NCI-H146 treated with DMSO at 0.1 percent for 48 hours (cell line): ENCODE results near the gene CHIT1.

Experiments used
- DNase-seq: peaks from one replicate; lab custom pipeline; 2025; ENCODE audit not compliant: unreplicated experiment; lab: John Stamatoyannopoulos, UW

CHIT1 gene

DNA sequence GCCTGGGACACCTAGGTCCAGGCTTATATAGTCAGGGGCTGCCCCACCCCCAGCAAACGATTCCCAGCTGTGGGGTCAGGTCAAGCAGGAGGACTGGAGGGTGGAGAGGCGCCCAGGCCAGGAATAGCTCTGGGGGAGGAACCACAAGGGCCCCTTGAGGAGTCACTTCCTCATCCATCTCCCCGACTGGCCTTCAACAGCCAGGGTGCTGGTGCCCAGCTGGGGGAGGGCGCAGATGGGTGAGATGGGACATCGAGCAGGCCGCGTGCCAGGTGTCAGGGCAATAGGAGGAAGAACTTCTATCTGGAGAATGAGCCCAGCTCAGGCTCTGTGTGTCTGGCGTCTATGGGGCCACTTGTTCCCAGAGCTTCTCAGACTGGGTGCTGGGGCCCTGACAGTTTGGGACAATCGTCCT, 53.6 kb downstream of the CHIT1 start:
- no peak for DNase-seq

DNA sequence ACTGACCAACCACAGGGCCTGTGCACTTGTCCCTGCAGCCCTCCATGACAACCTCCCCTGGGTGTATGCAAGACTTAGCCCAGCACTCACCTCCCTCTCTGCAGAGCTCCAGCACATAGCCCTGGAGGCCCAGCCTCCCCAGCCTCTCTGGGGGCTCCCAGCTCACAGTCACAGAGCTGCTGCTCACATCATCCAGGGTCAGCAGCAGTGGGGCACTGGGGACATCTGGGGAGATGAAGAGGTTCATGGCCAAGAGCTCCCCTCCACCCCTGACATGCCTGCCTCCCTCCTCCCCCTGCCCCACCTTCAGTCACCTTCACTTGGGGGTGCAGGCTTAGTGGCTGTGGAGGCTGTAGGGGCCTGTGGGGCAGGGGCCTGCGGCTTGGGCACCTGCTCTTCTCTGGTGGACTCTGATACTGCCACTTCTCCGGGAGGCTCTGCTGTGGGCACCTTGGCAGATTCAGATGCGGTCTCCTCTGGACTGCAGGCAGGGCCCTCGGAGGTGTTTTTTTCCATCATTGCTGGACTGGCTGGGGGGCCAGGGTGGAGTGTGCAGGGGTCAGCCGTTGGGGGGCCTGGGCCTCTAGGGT, 54.1 kb downstream of the CHIT1 start, which contains the start of gene MYBPH:
TSS of gene MYBPH (minus strand) at position 590 of the 590 bp plus-strand sequence. CDS start at position 519, 71 bp downstream.
- no peak for DNase-seq

- DNase-seq = no peak
Measured at GRCh38 chr1:203174324-203174985, 55.0 kb downstream of the CHIT1 start.

- peak; percentile 81 for DNase-seq
Measured at GRCh38 chr1:203173566-203173965, 55.9 kb downstream of the CHIT1 start.

GRCh38 chr1:203173011-203173555, 56.4 kb downstream of the CHIT1 start:
- no peak for DNase-seq

- peak; percentile 38 for DNase-seq
Measured at GRCh38 chr1:203172184-203173010, 57.1 kb downstream of the CHIT1 start.

GRCh38 chr1:203171341-203172183, 57.9 kb downstream of the CHIT1 start:
- DNase-seq = no peak

DNA sequence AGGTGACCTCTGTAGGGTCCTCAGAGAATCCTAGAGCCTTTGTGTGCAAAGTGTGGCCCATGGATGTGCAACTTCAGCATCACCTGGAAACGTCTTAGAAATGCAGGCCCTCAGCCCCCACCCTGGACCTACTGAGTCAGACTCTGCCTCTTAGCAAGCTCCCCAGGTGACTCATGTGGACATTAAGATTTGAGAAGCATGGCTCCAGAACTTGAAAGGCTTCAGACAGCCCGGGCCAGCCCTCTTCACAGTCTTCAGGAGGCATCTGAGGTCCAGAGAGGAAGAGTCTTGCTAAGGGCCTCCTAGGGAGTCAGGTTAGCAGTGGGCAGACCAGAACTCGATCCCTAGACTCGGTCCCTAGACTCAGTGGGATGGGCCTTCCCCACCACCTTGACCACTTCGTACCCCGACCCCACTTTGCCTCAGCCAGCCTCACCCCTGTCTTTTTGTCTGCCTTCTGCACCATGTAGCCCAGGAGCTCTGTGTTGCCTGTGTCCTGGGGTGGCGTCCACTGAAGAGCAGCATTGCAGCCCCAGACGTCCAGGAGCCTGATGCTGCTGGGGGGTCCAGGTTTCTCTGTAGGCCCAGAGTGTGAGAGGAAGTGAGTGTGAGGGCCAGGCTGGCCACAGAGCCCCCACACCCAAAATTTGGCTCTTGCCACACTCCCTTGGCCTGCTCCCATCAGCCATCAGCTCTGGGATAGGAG, 58.7 kb downstream of the CHIT1 start:
- DNase-seq = no peak

DNA sequence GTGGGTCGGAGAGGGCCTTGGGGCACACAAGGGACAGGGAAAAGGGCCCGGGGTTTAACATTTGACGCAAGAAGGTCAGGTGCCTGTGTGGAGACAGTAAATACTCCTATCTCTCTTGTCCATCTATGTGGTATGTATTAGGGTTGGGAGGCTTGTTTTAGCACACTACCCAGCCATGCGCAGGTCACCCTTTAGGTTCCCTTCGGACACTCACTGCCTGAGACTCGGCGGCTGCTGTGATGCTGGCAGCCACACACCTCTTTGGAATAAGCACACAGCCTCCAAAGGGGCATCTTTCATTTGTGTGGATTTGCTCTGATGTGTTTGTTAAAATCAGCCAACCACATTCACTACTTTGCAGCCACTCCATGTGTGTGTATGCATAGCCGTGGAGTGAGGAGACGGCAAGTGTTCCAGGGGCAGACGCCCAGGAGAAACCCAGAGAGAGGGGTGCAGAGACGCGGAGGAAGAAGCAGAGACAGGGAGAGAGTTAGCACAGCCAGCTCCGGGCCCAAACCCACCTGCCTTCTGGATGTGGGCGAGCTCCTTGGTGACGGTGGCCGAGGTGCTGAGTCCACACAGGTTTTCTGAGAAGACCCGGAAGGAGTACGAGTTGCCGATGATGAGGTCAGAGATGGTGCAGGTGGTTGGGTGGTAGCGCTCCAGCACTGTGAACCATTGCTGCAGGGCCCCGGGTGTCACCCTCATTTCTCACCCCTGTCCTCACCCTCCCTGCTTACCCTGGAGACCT, 59.5 kb downstream of the CHIT1 start:
- DNase-seq = no peak

- DNase-seq = no peak
Measured at GRCh38 chr1:203168991-203169390, 60.5 kb downstream of the CHIT1 start.

DNA sequence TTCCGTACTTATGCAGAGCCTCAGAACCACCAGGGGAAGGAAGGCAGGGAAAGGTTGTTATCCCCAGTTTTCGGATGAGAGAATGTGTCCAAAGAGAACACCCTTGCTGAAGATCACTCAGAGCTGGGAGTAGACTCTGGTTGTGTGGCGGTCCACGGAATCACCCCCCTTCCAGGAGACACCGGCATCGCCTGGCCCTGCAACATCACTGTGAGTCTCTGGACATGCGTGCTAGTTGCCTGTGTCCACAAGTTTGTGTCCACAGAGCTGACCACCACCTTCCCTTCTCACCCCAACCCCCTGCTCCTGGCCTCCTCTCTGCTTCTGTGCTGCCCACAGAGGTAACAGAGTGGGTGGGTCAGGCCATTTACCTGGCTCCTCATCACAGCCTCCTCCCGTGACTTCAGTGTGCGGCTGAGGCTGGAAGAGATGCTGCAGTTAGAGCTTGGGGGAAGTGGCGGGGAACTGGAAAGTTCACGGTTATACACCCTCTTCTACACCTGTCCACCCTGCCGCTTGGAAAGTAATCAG, 61.2 kb downstream of the CHIT1 start:
- no peak for DNase-seq

GRCh38 chr1:203167913-203168200, 61.6 kb downstream of the CHIT1 start:
- DNase-seq = no peak

DNA sequence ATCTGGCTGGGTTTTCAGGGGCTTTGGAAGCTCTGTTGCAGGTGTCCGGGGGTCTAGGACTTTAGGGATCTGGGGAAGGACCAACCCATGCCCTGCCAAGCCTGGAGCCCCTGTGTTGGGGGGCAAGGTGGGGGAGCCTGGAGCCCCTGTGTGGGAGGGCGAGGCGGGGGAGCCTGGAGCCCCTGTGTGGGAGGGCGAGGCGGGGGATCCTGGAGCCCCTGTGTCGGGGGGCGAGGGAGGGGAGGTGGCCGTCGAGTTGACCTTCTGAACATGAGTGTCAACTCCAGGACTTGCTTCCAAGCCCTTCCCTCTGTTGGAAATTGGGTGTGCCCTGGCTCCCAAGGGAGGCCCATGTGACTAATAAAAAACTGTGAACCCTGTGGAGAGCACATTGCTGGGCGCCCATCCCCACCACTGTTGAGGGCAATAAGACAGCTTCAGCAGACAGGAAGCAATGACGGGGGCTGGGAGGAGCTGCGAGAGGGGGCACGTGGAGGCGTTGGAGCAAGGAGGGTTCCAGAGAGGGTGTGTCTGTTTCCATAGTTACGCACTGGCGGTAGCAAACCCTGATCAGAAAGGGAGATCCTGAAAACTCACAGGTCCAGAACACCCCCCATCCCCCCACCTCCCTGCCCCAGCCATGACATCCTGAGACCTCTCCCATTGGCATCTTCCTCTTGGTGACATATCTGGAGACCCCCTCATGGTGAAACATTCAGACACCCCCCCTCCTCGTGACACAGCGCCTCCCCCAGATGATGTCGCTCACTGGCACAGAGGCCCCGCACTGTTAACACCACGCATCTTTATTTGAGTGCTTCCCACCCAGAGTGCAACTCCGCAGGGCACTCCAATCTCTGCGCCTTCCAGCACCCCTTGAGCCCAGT, 62.2 kb downstream of the CHIT1 start:
- no peak for DNase-seq

DNA sequence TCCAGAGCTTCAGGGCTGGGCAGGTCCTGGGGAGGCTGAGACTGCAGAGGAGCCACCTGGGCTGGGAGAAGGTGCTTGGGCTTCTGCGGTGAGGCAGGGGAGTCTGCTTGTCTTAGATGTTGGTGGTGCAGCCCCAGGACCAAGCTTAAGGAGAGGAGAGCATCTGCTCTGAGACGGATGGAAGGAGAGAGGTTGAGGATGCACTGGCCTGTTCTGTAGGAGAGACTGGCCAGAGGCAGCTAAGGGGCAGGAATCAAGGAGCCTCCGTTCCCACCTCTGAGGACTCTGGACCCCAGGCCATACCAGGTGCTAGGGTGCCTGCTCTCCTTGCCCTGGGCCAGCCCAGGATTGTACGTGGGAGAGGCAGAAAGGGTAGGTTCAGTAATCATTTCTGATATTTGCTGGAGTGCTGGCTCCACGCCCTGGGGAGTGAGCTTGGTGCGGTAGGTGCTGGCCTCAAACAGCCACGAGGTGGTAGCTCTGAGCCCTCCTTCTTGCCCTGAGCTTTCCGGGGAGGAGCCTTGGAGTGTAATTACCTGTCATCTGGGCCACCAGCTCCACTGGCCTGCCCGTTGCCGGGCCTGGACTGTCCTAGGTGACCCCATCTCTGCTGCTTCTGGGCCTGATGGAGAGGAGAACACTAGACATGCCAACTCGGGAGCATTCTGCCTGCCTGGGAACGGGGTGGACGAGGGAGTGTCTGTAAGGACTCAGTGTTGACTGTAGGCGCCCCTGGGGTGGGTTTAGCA, 63.1 kb downstream of the CHIT1 start:
- DNase-seq = peak; percentile 26
